GM12873 (cell line): ENCODE results near the gene KRT76.

ENCODE experiments used
- CTCF ChIP-seq: IDR thresholded peaks from 2 replicates; pipeline ENCODE4 v1.5.1; 2012; ENCODE audit warnings: low read depth, mild to moderate bottlenecking, moderate library complexity, low read length, control low read depth; ENCODE audit not compliant: insufficient read depth; ENCODE audit errors: missing control alignments

KRT76 gene

GRCh38 chr12:52815676-52816588, 38.8 kb upstream of the KRT76 start:
- TF ChIP-seq CTCF = no peak

- no peak for TF ChIP-seq CTCF
Measured at GRCh38 chr12:52815161-52815560, 38.0 kb upstream of the KRT76 start.

GRCh38 chr12:52814710-52815155, 37.6 kb upstream of the KRT76 start:
- TF ChIP-seq CTCF = no peak

- TF ChIP-seq CTCF = no peak
Measured at GRCh38 chr12:52813885-52814709, 37.0 kb upstream of the KRT76 start, which contains the start of gene KRT4. Gene KRT4 (minus strand): TSS chr12:52814116. CDS start chr12:52814058, 58 bp downstream.

GRCh38 chr12:52813203-52813819, 36.2 kb upstream of the KRT76 start:
- no peak for TF ChIP-seq CTCF

GRCh38 chr12:52812749-52813148, 35.6 kb upstream of the KRT76 start:
- TF ChIP-seq CTCF = no peak

GRCh38 chr12:52812073-52812400, 34.9 kb upstream of the KRT76 start:
- TF ChIP-seq CTCF = no peak
